GM23338 (cell line): ENCODE data around the gene ETV5. TPM values are rescaled to one million over a fixed set of nuclear protein-coding genes. Genes with fewer than 3 reads are reported as not detected.

Experiments
- ATAC-seq: fragments of 200-7000 bp; cut with Tn5 transposase; 3 replicates; pipeline ENCODE4 v1.9.1; 2020
- DNase-seq: peaks from one replicate; pipeline ENCODE4 v3.0.0-alpha.2; 2015; ENCODE audit warnings: low spot score
- H2AFZ ChIP-seq: fragments of 200-600 bp; sonication (generic); 2 replicates; pipeline ENCODE4 v1.8.0; 2016; ENCODE audit warnings: antibody characterized with exemption, mild to moderate bottlenecking, moderate library complexity
- H3F3A ChIP-seq: fragments of 200-600 bp; sonication (generic); replicated peaks from 2 replicates; pipeline ENCODE4 v1.8.0; 2017; ENCODE audit warnings: antibody characterized with exemption, mixed run types, low read depth
- H3K27ac ChIP-seq: fragments of 200-600 bp; sonication (generic); 2 replicates; pipeline ENCODE4 v1.6.1; 2016; ENCODE audit warnings: low read depth
- H3K27me3 ChIP-seq: fragments of 200-600 bp; sonication (generic); 2 replicates; pipeline ENCODE4 v1.8.0; 2016; ENCODE audit warnings: mild to moderate bottlenecking, mixed run types, moderate library complexity; ENCODE audit not compliant: insufficient read depth
- H3K36me3 ChIP-seq: fragments of 200-600 bp; sonication (generic); 2 replicates; pipeline ENCODE4 v1.8.0; 2016; ENCODE audit warnings: mild to moderate bottlenecking; ENCODE audit not compliant: insufficient read depth
- H3K4me1 ChIP-seq: fragments of 200-600 bp; sonication (generic); 2 replicates; pipeline ENCODE4 v1.8.0; 2016; ENCODE audit warnings: mild to moderate bottlenecking, moderate library complexity; ENCODE audit not compliant: insufficient read depth
- H3K4me2 ChIP-seq: fragments of 200-600 bp; sonication (generic); 2 replicates; pipeline ENCODE4 v1.7.1; 2017; ENCODE audit warnings: mixed run types
- H3K4me3 ChIP-seq: fragments of 200-600 bp; sonication (generic); 2 replicates; pipeline ENCODE4 v1.6.1; 2016; ENCODE audit warnings: mixed run types
- H3K79me2 ChIP-seq: fragments of 200-600 bp; sonication (generic); replicated peaks from 2 replicates; pipeline ENCODE4 v1.8.0; 2017; ENCODE audit warnings: mild to moderate bottlenecking; ENCODE audit not compliant: insufficient read depth
- H3K9me2 ChIP-seq: fragments of 200-600 bp; sonication (generic); 2 replicates; pipeline ENCODE4 v1.8.0; 2017; ENCODE audit not compliant: insufficient read depth
- H4K20me1 ChIP-seq: fragments of 200-600 bp; sonication (generic); replicated peaks from 2 replicates; pipeline ENCODE4 v1.8.0; 2017; ENCODE audit warnings: mild to moderate bottlenecking; ENCODE audit not compliant: insufficient read depth
- H3K27ac Mint-ChIP-seq: 2 replicates; pipeline ENCODE4 v1.8.0; 2020; ENCODE audit warnings: inconsistent platforms, mild to moderate bottlenecking, moderate library complexity, mixed read lengths
- H3K27me3 Mint-ChIP-seq: 3 replicates; pipeline ENCODE4 v1.8.0; 2022; ENCODE audit warnings: low read depth, mild to moderate bottlenecking, moderate library complexity, mixed read lengths, inconsistent platforms; ENCODE audit not compliant: insufficient read depth, poor library complexity
- H3K36me3 Mint-ChIP-seq: 3 replicates; pipeline ENCODE4 v1.8.0; 2021; ENCODE audit warnings: low read depth, mild to moderate bottlenecking, inconsistent platforms, moderate library complexity, mixed read lengths
- H3K4me1 Mint-ChIP-seq: 3 replicates; pipeline ENCODE4 v1.8.0; 2020; ENCODE audit warnings: mild to moderate bottlenecking, inconsistent platforms, mixed read lengths
- H3K4me3 Mint-ChIP-seq: 3 replicates; pipeline ENCODE4 v1.8.0; 2021; ENCODE audit warnings: moderate library complexity, mild to moderate bottlenecking, inconsistent platforms, mixed read lengths
- H3K9me3 Mint-ChIP-seq: 3 replicates; pipeline ENCODE4 v1.8.0; 2020; ENCODE audit warnings: moderate library complexity, mild to moderate bottlenecking, inconsistent platforms, mixed read lengths
- CREB1 ChIP-seq: fragments of 250-450 bp; sonication (Bioruptor Pico); IDR thresholded peaks from 2 replicates; pipeline ENCODE4 v1.5.0; 2020; ENCODE audit warnings: low read depth, mild to moderate bottlenecking, moderate library complexity
- JUNB ChIP-seq: IDR thresholded peaks from one replicate; pipeline ENCODE4 v1.6.1; 2016; ENCODE audit warnings: antibody characterized with exemption; ENCODE audit not compliant: unreplicated experiment
- POLR2AphosphoS5 ChIP-seq: IDR thresholded peaks from 2 replicates; pipeline ENCODE4 v1.6.1; 2016; ENCODE audit warnings: antibody characterized with exemption, low read depth
- ZNF331 ChIP-seq: fragments of 250-450 bp; sonication (Bioruptor Pico); IDR thresholded peaks from 2 replicates; pipeline ENCODE4 v1.5.0; 2020; ENCODE audit warnings: low read depth, mild to moderate bottlenecking, moderate library complexity
- polyA plus RNA-seq: library from polyadenylated mRNA; unstranded; fragments of >200 nt; fragmentation: Nextera tagmentation; extraction: Ambion mirVana; gene quantifications from 2 replicates; pipeline ENCODE4 v1.2.1, GENCODE V29; 2016
- total RNA-seq: library from RNA; depleted of rRNA; stranded (reverse); fragments of >200 nt; shearing (Covaris generic); gene quantifications from 2 replicates; pipeline ENCODE4 v1.2.3, GENCODE V29; 2014
- TF ChIP-seq, protein P1 (sequence below): fragments of 250-450 bp; sonication (Bioruptor Pico); IDR thresholded peaks from 2 replicates; pipeline ENCODE4 v1.5.0; 2020; ENCODE audit warnings: mild to moderate bottlenecking, moderate library complexity
- TF ChIP-seq, protein P2 (sequence below): IDR thresholded peaks from one replicate; pipeline ENCODE4 v1.6.1; 2018; ENCODE audit warnings: antibody characterized with exemption; ENCODE audit not compliant: unreplicated experiment

ETV5 gene
- total and polyA plus RNA-seq, 2 experiments from 2014 or later = 33.5 to 57.1 TPM

DNA sequence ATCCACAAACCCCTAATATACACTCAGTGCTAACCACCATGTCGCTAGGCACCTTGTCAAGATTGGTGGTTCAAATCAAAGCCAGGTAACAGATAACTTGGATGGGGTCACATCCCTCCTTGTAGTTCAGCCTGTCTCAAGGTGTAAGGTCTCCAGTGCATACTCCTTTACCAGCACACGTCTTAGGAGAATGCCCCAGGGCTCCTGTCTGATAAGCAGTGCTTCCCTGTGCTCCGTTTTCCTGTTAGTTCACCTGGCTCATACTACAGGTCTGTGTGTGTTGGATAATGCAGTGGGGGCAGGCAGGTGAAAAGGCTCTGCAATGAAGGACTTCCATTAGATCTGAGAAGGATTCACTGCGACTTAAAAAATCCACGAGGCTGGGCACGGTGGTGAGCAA, 50.7 kb downstream of the ETV5 start (continued):
- TF ChIP-seq, protein P1, sequence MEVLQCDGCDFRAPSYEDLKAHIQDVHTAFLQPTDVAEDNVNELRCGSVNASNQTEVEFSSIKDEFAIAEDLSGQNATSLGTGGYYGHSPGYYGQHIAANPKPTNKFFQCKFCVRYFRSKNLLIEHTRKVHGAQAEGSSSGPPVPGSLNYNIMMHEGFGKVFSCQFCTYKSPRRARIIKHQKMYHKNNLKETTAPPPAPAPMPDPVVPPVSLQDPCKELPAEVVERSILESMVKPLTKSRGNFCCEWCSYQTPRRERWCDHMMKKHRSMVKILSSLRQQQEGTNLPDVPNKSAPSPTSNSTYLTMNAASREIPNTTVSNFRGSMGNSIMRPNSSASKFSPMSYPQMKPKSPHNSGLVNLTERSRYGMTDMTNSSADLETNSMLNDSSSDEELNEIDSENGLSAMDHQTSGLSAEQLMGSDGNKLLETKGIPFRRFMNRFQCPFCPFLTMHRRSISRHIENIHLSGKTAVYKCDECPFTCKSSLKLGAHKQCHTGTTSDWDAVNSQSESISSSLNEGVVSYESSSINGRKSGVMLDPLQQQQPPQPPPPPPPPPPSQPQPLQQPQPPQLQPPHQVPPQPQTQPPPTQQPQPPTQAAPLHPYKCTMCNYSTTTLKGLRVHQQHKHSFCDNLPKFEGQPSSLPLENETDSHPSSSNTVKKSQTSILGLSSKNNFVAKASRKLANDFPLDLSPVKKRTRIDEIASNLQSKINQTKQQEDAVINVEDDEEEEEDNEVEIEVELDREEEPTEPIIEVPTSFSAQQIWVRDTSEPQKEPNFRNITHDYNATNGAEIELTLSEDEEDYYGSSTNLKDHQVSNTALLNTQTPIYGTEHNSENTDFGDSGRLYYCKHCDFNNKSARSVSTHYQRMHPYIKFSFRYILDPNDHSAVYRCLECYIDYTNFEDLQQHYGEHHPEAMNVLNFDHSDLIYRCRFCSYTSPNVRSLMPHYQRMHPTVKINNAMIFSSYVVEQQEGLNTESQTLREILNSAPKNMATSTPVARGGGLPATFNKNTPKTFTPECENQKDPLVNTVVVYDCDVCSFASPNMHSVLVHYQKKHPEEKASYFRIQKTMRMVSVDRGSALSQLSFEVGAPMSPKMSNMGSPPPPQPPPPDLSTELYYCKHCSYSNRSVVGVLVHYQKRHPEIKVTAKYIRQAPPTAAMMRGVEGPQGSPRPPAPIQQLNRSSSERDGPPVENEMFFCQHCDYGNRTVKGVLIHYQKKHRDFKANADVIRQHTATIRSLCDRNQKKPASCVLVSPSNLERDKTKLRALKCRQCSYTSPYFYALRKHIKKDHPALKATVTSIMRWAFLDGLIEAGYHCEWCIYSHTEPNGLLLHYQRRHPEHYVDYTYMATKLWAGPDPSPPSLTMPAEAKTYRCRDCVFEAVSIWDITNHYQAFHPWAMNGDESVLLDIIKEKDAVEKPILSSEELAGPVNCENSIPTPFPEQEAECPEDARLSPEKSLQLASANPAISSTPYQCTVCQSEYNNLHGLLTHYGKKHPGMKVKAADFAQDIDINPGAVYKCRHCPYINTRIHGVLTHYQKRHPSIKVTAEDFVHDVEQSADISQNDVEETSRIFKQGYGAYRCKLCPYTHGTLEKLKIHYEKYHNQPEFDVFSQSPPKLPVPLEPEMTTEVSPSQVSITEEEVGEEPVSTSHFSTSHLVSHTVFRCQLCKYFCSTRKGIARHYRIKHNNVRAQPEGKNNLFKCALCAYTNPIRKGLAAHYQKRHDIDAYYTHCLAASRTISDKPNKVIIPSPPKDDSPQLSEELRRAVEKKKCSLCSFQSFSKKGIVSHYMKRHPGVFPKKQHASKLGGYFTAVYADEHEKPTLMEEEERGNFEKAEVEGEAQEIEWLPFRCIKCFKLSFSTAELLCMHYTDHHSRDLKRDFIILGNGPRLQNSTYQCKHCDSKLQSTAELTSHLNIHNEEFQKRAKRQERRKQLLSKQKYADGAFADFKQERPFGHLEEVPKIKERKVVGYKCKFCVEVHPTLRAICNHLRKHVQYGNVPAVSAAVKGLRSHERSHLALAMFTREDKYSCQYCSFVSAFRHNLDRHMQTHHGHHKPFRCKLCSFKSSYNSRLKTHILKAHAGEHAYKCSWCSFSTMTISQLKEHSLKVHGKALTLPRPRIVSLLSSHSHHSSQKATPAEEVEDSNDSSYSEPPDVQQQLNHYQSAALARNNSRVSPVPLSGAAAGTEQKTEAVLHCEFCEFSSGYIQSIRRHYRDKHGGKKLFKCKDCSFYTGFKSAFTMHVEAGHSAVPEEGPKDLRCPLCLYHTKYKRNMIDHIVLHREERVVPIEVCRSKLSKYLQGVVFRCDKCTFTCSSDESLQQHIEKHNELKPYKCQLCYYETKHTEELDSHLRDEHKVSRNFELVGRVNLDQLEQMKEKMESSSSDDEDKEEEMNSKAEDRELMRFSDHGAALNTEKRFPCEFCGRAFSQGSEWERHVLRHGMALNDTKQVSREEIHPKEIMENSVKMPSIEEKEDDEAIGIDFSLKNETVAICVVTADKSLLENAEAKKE (CRISPR knock-in tag) = no peak

DNA sequence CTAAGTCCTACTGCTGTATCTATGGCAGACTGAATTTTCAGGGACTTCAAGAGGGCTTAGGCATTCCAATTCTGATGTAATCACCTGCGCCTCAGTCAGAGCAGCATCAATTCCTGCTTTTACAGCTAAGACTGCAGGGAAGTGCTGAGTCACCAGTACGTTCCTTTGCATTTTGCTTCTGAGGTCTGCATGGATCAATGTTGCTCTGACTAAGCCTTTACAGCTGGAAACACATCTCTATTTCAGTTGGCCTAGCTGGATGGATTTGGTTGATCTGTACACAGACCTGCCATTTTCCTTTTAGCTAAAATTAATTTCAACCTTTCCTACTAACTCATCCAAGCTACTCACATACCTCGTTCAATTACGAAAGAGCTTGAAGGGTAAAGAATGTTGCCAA, 51.3 kb downstream of the ETV5 start:
- Mint-ChIP-seq H3K27ac (peak overlapping the region; percentile 96), H3K27me3 (no peaks in the 10 kb centered on the region), H3K9me3 (no peaks in the 10 kb centered on the region), H3K4me3 (no peak overlapping the region), H3K36me3 (peaks cover 59% of the 10 kb centered on the region), H3K4me1 (peaks cover 30% of the 10 kb centered on the region)
- peaks cover 4% of the 10 kb centered on the region; the same call in 1 of the 2 replicates for H3K4me1 ChIP-seq
- H3K4me3 ChIP-seq = no peak overlapping the region
- TF ChIP-seq ZNF331 (CRISPR knock-in tag) = no peak
- TF ChIP-seq POLR2AphosphoS5 = no peak
- peak; percentile 33; the same call in 1 of the 2 replicates for TF ChIP-seq CREB1 (CRISPR knock-in tag)
- TF ChIP-seq, protein P2, sequence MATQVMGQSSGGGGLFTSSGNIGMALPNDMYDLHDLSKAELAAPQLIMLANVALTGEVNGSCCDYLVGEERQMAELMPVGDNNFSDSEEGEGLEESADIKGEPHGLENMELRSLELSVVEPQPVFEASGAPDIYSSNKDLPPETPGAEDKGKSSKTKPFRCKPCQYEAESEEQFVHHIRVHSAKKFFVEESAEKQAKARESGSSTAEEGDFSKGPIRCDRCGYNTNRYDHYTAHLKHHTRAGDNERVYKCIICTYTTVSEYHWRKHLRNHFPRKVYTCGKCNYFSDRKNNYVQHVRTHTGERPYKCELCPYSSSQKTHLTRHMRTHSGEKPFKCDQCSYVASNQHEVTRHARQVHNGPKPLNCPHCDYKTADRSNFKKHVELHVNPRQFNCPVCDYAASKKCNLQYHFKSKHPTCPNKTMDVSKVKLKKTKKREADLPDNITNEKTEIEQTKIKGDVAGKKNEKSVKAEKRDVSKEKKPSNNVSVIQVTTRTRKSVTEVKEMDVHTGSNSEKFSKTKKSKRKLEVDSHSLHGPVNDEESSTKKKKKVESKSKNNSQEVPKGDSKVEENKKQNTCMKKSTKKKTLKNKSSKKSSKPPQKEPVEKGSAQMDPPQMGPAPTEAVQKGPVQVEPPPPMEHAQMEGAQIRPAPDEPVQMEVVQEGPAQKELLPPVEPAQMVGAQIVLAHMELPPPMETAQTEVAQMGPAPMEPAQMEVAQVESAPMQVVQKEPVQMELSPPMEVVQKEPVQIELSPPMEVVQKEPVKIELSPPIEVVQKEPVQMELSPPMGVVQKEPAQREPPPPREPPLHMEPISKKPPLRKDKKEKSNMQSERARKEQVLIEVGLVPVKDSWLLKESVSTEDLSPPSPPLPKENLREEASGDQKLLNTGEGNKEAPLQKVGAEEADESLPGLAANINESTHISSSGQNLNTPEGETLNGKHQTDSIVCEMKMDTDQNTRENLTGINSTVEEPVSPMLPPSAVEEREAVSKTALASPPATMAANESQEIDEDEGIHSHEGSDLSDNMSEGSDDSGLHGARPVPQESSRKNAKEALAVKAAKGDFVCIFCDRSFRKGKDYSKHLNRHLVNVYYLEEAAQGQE = no peak
- TF ChIP-seq JUNB = no peak
- no peaks in the 10 kb centered on the region for H3K27me3 ChIP-seq
- DNase-seq (peak; percentile 65), ATAC-seq (peak; percentile 86)
- no peaks in the 10 kb centered on the region for H3K79me2 ChIP-seq
- no peaks in the 10 kb centered on the region for H3F3A ChIP-seq
- peaks cover 5% of the 10 kb centered on the region; the same call in 1 of the 2 replicates for H4K20me1 ChIP-seq
- H3K27ac ChIP-seq = peak overlapping the region; percentile 80
- H3K36me3 ChIP-seq = peaks cover 40% of the 10 kb centered on the region
- H3K9me2 ChIP-seq = no peaks in the 10 kb centered on the region
- no peak overlapping the region for H3K4me2 ChIP-seq
- H2AFZ ChIP-seq = no peak overlapping the region
